ENCODE data around the gene SLC25A1. TPM values are rescaled to one million over a fixed set of nuclear protein-coding genes. Genes with fewer than 3 reads are reported as not detected.

The SLC25A1 gene
- total RNA-seq, 2 experiments from 2014 or later, result 56.4 to 57.6 TPM

DNA sequence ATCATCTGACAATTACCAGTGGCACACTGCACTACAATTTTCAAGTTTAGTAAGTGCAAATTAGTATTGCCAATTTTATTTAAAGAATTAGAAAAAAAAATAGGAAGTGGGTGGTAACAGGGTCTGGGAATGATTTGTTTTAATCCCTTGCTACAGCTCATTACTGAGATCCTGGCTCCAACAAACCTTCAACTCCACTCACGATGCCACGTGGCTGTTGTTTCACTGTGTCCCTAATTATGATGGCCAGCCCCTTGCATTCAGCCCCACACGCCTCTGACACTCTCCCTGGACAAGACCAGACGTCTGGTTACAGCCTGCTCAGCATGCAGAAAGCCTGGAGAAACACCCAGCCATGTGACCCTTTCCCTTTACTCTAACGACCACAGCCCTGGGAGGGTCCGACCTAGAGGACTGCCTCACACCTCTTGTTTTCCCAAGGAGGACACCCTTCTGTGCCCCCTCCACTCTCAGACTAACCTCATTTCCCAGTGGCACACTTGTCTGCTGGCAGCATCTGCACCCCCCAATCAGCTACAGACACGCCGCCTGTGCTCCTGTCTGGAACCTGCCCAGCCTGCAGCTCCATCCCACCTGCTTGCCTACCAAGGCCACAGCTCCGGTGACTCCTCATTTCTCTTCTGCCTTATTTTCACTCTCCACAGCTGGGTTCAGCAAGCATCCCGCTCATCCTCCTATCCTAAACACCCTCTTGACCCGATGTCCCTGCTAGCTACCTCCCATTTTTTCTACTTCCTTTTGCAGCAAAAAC is 18.5 kb upstream of the SLC25A1 start:
- Mint-ChIP-seq H3K4me3 (no peak overlapping the region), H3K27ac (no peak overlapping the region), H3K27me3 (no peaks in the 10 kb centered on the region), H3K9me3 (no peaks in the 10 kb centered on the region), H3K4me1 (ENCODE audit: low read depth) (peaks cover 10% of the 10 kb centered on the region), H3K36me3 (ENCODE audit: low read depth) (no peaks in the 10 kb centered on the region)
- POLR2A ChIA-PET, result no interaction called here
- ATAC-seq, result no peak
- TF ChIP-seq, protein P1, sequence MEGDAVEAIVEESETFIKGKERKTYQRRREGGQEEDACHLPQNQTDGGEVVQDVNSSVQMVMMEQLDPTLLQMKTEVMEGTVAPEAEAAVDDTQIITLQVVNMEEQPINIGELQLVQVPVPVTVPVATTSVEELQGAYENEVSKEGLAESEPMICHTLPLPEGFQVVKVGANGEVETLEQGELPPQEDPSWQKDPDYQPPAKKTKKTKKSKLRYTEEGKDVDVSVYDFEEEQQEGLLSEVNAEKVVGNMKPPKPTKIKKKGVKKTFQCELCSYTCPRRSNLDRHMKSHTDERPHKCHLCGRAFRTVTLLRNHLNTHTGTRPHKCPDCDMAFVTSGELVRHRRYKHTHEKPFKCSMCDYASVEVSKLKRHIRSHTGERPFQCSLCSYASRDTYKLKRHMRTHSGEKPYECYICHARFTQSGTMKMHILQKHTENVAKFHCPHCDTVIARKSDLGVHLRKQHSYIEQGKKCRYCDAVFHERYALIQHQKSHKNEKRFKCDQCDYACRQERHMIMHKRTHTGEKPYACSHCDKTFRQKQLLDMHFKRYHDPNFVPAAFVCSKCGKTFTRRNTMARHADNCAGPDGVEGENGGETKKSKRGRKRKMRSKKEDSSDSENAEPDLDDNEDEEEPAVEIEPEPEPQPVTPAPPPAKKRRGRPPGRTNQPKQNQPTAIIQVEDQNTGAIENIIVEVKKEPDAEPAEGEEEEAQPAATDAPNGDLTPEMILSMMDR (IDR thresholded peaks at IDR 0.05), result no peak
- intact Hi-C loops (cut with micrococcal nuclease), result no loop called here
- DNase-seq, result no peak
- CTCF ChIA-PET, result interaction anchor here (1.7 kb wide), 1 partner anchor 17 kb away, joined by 6 read pairs; no protein-coding TSS in a partner anchor

DNA sequence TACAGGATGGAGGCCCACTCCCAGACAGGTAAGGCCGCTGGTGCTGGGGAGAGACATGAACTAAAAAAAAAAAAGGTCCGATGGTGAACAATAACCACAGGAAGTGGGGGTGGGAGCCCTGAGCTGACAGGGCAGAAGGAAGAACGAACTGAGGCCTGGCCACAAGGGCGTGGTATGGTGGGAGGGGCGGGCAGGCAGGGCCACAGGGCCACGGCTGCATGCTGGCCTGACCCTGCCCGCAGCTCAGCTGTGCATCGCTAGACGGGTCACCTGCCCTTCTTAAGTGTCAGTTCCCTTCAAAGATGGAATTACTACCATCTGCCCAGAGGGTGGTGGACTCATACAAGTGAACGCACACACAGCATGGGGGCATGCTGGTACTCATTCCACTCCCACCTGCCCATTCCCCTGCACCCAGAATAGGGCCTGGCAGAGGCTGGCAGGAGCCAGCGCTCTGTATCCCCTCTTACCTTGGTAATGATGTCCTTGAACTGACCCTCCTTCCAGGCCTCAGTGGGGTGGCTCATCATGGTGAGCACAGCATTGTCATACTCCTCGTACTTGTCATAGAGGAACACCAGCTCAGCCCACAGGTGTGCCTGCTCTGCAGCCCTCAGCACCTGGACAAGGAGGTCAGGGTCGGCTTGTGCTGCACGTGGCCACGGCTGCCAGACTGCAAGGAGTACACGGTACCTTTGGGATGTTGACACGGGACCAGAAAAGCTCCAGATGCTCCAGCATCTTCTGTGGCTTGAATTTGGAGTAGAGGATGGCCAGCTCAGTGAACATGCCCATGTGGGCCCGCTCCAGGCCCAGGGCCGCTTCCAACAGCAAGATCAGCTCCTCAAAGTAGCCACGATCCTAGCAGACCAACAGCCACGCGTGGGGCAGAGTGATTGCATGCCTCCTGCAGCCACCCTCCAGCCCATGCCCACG is 17.5 kb upstream of the SLC25A1 start:
- Mint-ChIP-seq H3K27ac (no peak overlapping the region), H3K27me3 (no peaks in the 10 kb centered on the region), H3K36me3 (ENCODE audit: low read depth) (no peaks in the 10 kb centered on the region), H3K4me1 (ENCODE audit: low read depth) (peaks cover 10% of the 10 kb centered on the region), H3K4me3 (no peak overlapping the region), H3K9me3 (no peaks in the 10 kb centered on the region)
- DNase-seq (peak; percentile 54), ATAC-seq (peak; percentile 66)
- CTCF ChIA-PET, result interaction anchor here (1.7 kb wide), 1 partner anchor 16 kb away, joined by 6 read pairs; no protein-coding TSS in a partner anchor
- POLR2A ChIA-PET, result no interaction called here
- TF ChIP-seq, protein P1 (IDR thresholded peaks at IDR 0.05), result no peak
- intact Hi-C loops (cut with micrococcal nuclease), result no loop called here

- intact Hi-C loops (cut with micrococcal nuclease), result no loop called here
- Mint-ChIP-seq H3K27me3 (no peaks in the 10 kb centered on the region), H3K27ac (no peak overlapping the region), H3K4me3 (no peak overlapping the region), H3K36me3 (ENCODE audit: low read depth) (no peaks in the 10 kb centered on the region), H3K9me3 (no peaks in the 10 kb centered on the region), H3K4me1 (ENCODE audit: low read depth) (peaks cover 10% of the 10 kb centered on the region)
- ChIA-PET CTCF (interaction anchor here (1.4 to 1.7 kb wide), 2 partner anchors 16 to 435 kb away, joined by 4 to 10 read pairs; partner anchors contain the start of gene SLC25A1), POLR2A (no interaction called here)
- ATAC-seq (no peak), DNase-seq (no peak)
- TF ChIP-seq, protein P1 (IDR thresholded peaks at IDR 0.05), result no peak
Measured at GRCh38 chr22:19194766-19195536, 16.4 kb upstream of the SLC25A1 start.

DNA sequence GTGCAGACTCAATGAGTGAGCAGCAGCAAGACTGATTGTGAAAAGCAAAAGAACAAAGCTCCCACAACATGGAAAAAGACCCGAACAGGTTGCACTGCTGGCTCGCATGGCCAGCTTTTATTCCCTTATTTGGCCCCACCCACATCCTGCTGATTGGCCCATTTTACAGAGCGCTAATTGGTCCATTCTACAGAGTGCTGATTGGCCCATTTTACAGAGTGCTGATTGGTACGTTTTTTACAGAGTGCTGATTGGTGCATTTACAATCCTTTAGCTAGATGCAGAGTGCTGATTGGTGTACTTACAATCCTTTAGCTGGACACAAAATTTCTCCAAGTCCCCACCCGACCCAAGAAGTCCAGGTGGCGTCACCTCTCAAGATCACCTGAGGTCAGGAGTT is 15.3 kb upstream of the SLC25A1 start:
- no peak for ATAC-seq
- H3K27me3 Mint-ChIP-seq, result no peaks in the 10 kb centered on the region
- no peaks in the 10 kb centered on the region for H3K9me3 Mint-ChIP-seq
- ChIA-PET CTCF (interaction anchor here (1.3 to 1.7 kb wide), 3 partner anchors 15 to 436 kb away, joined by 3 to 10 read pairs (median 4); partner anchors contain the start of gene SLC25A1), POLR2A (interaction anchor here (0.9 kb wide), 1 partner anchor 9 kb away, joined by 3 read pairs; no protein-coding TSS in a partner anchor)
- TF ChIP-seq, protein P1 (IDR thresholded peaks at IDR 0.05), result no peak
- intact Hi-C loops (cut with micrococcal nuclease), result no loop called here
- no peak for DNase-seq
- no peaks in the 10 kb centered on the region for H3K36me3 Mint-ChIP-seq (ENCODE audit: low read depth)
- H3K4me1 Mint-ChIP-seq (ENCODE audit: low read depth), result peaks cover 10% of the 10 kb centered on the region
- no peak overlapping the region for H3K4me3 Mint-ChIP-seq
- no peak overlapping the region for H3K27ac Mint-ChIP-seq

All from activated CD8-positive, alpha-beta T cell treated with anti-CD3 and anti-CD28 coated beads for 36 hours (primary cell).